Neural cell (in vitro differentiated cells): ENCODE data around the gene UBA1.

Experiments used
- CTCF ChIP-seq: fragments of 450-650 bp; IDR thresholded peaks from 2 replicates; pipeline ENCODE4 v1.5.1; 2014; ENCODE audit warnings: antibody characterized with exemption, mild to moderate bottlenecking, moderate library complexity; ENCODE audit not compliant: poor library complexity, severe bottlenecking
- EP300 ChIP-seq: fragments of 450-650 bp; conservative IDR thresholded peaks from 2 replicates; pipeline ENCODE4 v1.6.1; 2014; ENCODE audit warnings: antibody characterized with exemption, mild to moderate bottlenecking, moderate library complexity; ENCODE audit not compliant: poor library complexity, severe bottlenecking
- EZH2 ChIP-seq: fragments of 200-600, 300-800 bp; shearing (Covaris generic), sonication (generic); IDR thresholded peaks from 2 replicates; pipeline ENCODE4 v1.6.1; 2014; ENCODE audit warnings: antibody characterized with exemption, low read length, borderline replicate concordance, mild to moderate bottlenecking; ENCODE audit not compliant: insufficient read depth, poor library complexity, severe bottlenecking
- MXI1 ChIP-seq: fragments of 450-650 bp; conservative IDR thresholded peaks from 2 replicates; pipeline ENCODE4 v1.6.1; 2014; ENCODE audit warnings: antibody characterized with exemption, mild to moderate bottlenecking; ENCODE audit not compliant: poor library complexity, severe bottlenecking
- POLR2AphosphoS5 ChIP-seq: IDR thresholded peaks from 2 replicates; pipeline ENCODE4 v1.6.1; 2012
- RAD21 ChIP-seq: fragments of 450-650 bp; conservative IDR thresholded peaks from 2 replicates; pipeline ENCODE4 v1.6.1; 2014; ENCODE audit warnings: antibody characterized with exemption, mild to moderate bottlenecking, moderate library complexity
- REST ChIP-seq: IDR thresholded peaks from 2 replicates; pipeline ENCODE4 v1.6.1; 2012; ENCODE audit warnings: borderline replicate concordance

- TF ChIP-seq CTCF, result no peak
- TF ChIP-seq RAD21, result no peak
- TF ChIP-seq EZH2, result no peak
- no peak for TF ChIP-seq MXI1
- TF ChIP-seq POLR2AphosphoS5, result no peak
- TF ChIP-seq EP300, result no peak
- TF ChIP-seq REST, result no peak
These were observed 29.2 kb downstream of the UBA1 start for GRCh38 chrX:47222751-47223350.
